Suprapubic skin (tissue), 4 donors: Measurements from ENCODE around the gene OR10X1. TPM values are rescaled to one million over a fixed set of nuclear protein-coding genes. Genes with fewer than 3 reads are reported as not detected.

Experiments
- DNase-seq, 2 donors: peaks; one replicate each; pipeline ENCODE4 v3.0.0-alpha.2; 2019; ENCODE audit warnings: low spot score in 2 of 2
- H3K27ac ChIP-seq: fragments of 200-600 bp; sonication (generic); one replicate; pipeline ENCODE4 v1.5.1; 2019
- H3K27me3 ChIP-seq: fragments of 200-600 bp; sonication (generic); one replicate; pipeline ENCODE4 v1.5.1; 2019
- H3K36me3 ChIP-seq: fragments of 200-600 bp; sonication (generic); one replicate; pipeline ENCODE4 v1.5.1; 2019
- H3K4me1 ChIP-seq: fragments of 200-600 bp; sonication (generic); one replicate; pipeline ENCODE4 v1.5.1; 2019
- H3K4me3 ChIP-seq: fragments of 200-600 bp; sonication (generic); one replicate; pipeline ENCODE4 v1.5.1; 2019; ENCODE audit warnings: mild to moderate bottlenecking
- H3K9me3 ChIP-seq: fragments of 200-600 bp; sonication (generic); one replicate; pipeline ENCODE4 v1.5.1; 2019
- CTCF ChIP-seq, 2 donors: fragments of 200-600 bp in 1 of 2; fragments of 450-650 bp in 1 of 2; sonication (generic) in 1 of 2; IDR thresholded peaks; one replicate each; pipeline ENCODE4 v1.5.1; 2016 to 2019; ENCODE audit warnings: antibody characterized with exemption in 2 of 2, mild to moderate bottlenecking in 1 of 2, moderate library complexity in 1 of 2
- EP300 ChIP-seq: sonication (generic); formaldehyde crosslinking; IDR thresholded peaks from one replicate; pipeline ENCODE4 v1.6.1; 2017; ENCODE audit warnings: antibody characterized with exemption
- POLR2A ChIP-seq, 2 donors: fragments of 450-650 bp; IDR thresholded peaks; one replicate each; pipeline ENCODE4 v1.6.1; 2017; ENCODE audit warnings: antibody characterized with exemption in 2 of 2, mild to moderate bottlenecking in 2 of 2, moderate library complexity in 2 of 2
- POLR2AphosphoS5 ChIP-seq, 3 donors: sonication (generic); formaldehyde crosslinking; IDR thresholded peaks; one replicate each; pipeline ENCODE4 v1.6.1; 2017; ENCODE audit warnings: antibody characterized with exemption in 3 of 3
- WGBS: methylation state at CpG from one replicate; pipeline ENCODE4 v1.1.5; 2018; 5-methylcytosine and 5-hydroxymethylcytosine counted together
- total RNA-seq, 4 donors: library from RNA; depleted of rRNA; stranded (reverse); fragments of >200 nt; gene quantifications; one replicate each; pipeline ENCODE4 v1.1.0, GENCODE V29; 2016

OR10X1 gene
- total RNA-seq, 4 donors from 2014 or later, result not detected

GRCh38 chr1:158547533-158547932, 32.2 kb downstream of the OR10X1 start:
- 100% methylated on average over 2 of the region's 2 CpGs for WGBS
- H3K27ac ChIP-seq, result no peak overlapping the region
- DNase-seq, result no peak

GRCh38 chr1:158537609-158538008, 42.1 kb downstream of the OR10X1 start:
- no peak overlapping the region for H3K4me3 ChIP-seq
- H3K27me3 ChIP-seq, result no peaks in the 10 kb centered on the region
- no peak overlapping the region for H3K27ac ChIP-seq
- H3K36me3 ChIP-seq, result no peaks in the 10 kb centered on the region
- TF ChIP-seq CTCF (IDR thresholded peaks at IDR 0.05) (no peak), EP300 (no peak), POLR2AphosphoS5 (IDR thresholded peaks at IDR 0.05) (no peak), POLR2A (IDR thresholded peaks at IDR 0.05) (no peak)
- WGBS, result 71% methylated on average over 2 of the region's 2 CpGs
- DNase-seq, result no peak
- H3K9me3 ChIP-seq, result no peaks in the 10 kb centered on the region
- no peaks in the 10 kb centered on the region for H3K4me1 ChIP-seq

More at GRCh38 chr1:158547533-158547932, 32.2 kb downstream of the OR10X1 start:
- TF ChIP-seq POLR2AphosphoS5 (IDR thresholded peaks at IDR 0.05) (no peak), EP300 (no peak), CTCF (IDR thresholded peaks at IDR 0.05) (no peak), POLR2A (IDR thresholded peaks at IDR 0.05) (no peak)
- Histone ChIP-seq H3K36me3 (no peaks in the 10 kb centered on the region), H3K4me1 (no peaks in the 10 kb centered on the region), H3K27me3 (no peaks in the 10 kb centered on the region), H3K4me3 (no peak overlapping the region), H3K9me3 (no peaks in the 10 kb centered on the region)

- Histone ChIP-seq H3K9me3 (no peaks in the 10 kb centered on the region), H3K36me3 (no peaks in the 10 kb centered on the region), H3K4me1 (no peaks in the 10 kb centered on the region), H3K27me3 (no peaks in the 10 kb centered on the region), H3K27ac (no peak overlapping the region), H3K4me3 (no peak overlapping the region)
- no peak for DNase-seq
- TF ChIP-seq EP300 (no peak), POLR2A (IDR thresholded peaks at IDR 0.05) (no peak), POLR2AphosphoS5 (IDR thresholded peaks at IDR 0.05) (no peak), CTCF (IDR thresholded peaks at IDR 0.05) (no peak)
- 49% methylated on average over 5 of the region's 5 CpGs for WGBS
Measured at GRCh38 chr1:158534496-158534895, 45.2 kb downstream of the OR10X1 start.

Other genes with a start within 250 kb of the OR10X1 start
- not detected for gene CD1B, start 248.4 kb downstream of the OR10X1 start, total RNA-seq
- gene CD1E, start 226.0 kb downstream of the OR10X1 start, total RNA-seq, result 10 to 100 TPM in 1 of 4 donors, 1 to 10 TPM in 3; 4.9 to 10.5 (median 9.4) TPM
- not detected for gene OR10T2, start 180.4 kb downstream of the OR10X1 start, total RNA-seq
- not detected for gene OR10K2, start 153.7 kb downstream of the OR10X1 start, total RNA-seq
- gene OR10K1, start 118.1 kb downstream of the OR10X1 start, total RNA-seq, result not detected
- gene OR10R2, start 107.7 kb downstream of the OR10X1 start, total RNA-seq, result not detected
- not detected for gene OR6Y1, start 25.5 kb downstream of the OR10X1 start, total RNA-seq
- not detected for gene OR6P1, start 9.3 kb downstream of the OR10X1 start, total RNA-seq
- gene OR10Z1, start 25.4 kb upstream of the OR10X1 start, total RNA-seq, result not detected
- under 1 TPM in 1 of 4 donors, not detected in 3; 0.24 TPM for gene SPTA1, start 106.8 kb upstream of the OR10X1 start, total RNA-seq
- gene OR6K2, start 120.8 kb upstream of the OR10X1 start, total RNA-seq, result not detected
- not detected for gene OR6K3, start 140.8 kb upstream of the OR10X1 start, total RNA-seq
- not detected for gene OR6K6, start 174.8 kb upstream of the OR10X1 start, total RNA-seq
- gene OR6N1, start 192.3 kb upstream of the OR10X1 start, total RNA-seq, result not detected
- not detected for gene OR6N2, start 201.3 kb upstream of the OR10X1 start, total RNA-seq